ENCODE results near the gene TBC1D10B. TPM values are rescaled to one million over a fixed set of nuclear protein-coding genes. Genes with fewer than 3 reads are reported as not detected.
A peak's percentile ranks its signal among the peaks of the same experiment; 100 is the strongest.

TBC1D10B gene
- total and polyA plus RNA-seq, 9 of the 15 experiments (the other 6 are each of a cell fraction or from before 2014, with no cell fraction given) = 2.2 to 55.4 (median 17.5) TPM

DNA sequence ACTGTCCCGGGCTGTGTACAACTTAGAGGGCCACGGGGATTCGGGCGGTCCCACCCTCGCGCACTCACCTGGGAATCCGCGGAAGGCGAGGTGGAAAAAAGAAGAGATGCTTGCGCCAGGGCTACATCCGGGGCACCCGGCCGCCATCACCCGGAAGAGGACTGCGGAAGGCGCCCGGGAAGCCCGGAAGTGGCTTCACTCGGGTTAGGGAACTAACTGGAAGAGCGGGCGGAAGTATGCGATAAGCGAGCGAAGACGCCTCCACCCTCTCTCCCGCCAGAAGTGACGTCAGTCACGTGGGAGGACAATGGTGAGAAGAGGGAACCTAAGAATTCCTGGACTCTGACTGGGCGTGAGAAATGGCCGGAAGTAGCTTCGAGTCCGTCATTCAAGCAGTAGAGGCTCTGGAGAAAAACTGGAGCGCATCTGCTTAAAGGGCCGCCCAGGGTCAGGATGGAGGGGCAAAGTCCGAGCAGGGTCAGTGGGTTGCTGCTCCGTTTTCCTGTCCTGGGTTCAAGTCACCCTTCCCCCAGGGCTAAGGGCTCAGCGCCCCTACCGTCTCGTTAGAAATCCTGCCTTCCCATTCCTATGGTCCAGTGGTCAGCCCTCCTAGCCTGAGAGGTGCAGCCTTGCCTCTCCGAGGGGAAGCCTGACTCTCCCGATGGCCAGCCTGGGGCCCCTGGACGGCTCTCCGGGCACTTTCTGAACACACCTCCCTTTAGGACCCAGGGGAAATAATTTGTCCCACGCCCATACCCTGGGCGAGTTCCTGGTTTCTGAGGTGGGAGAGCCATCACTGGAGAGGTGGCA is 14.9 kb downstream of the TBC1D10B start, which contains the start of gene CD2BP2 (continued):
- TF ChIP-seq MGA (IDR thresholded peaks at IDR 0.05) = peak; percentile 86; the same call in 1 of the 2 replicates
- peak; percentile 73 for TF ChIP-seq MTA2 (IDR thresholded peaks at IDR 0.05; ENCODE audit: low read depth)
- peak; percentile 83 for TF ChIP-seq PHF20 (IDR thresholded peaks at IDR 0.05; ENCODE audit: partially characterized antibody)
- peak; percentile 87 for TF ChIP-seq ZNF766 (CRISPR knock-in tag; conservative IDR thresholded peaks at IDR 0.05)
- peak; percentile 45 for TF ChIP-seq HDAC3 (IDR thresholded peaks at IDR 0.05; ENCODE audit: borderline replicate concordance, partially characterized antibody)
- TF ChIP-seq DIDO1 (tag; IDR thresholded peaks at IDR 0.05; ENCODE audit: low read depth) = 0 out of 2 replicates have a peak, but pooled peaks have one; percentile 26
- 0 out of 2 replicates have a peak, but pooled peaks have one; percentile 25 for TF ChIP-seq AFF4 (CRISPR knock-in tag; IDR thresholded peaks at IDR 0.05)
- 0 out of 2 replicates have a peak, but pooled peaks have one; percentile 10 for TF ChIP-seq ILF3 (IDR thresholded peaks at IDR 0.05; ENCODE audit: borderline replicate concordance)
- TF ChIP-seq RBBP5 (IDR thresholded peaks at IDR 0.05; ENCODE audit: borderline replicate concordance, insufficient read depth, low read length, poor library complexity, severe bottlenecking) = peak; percentile 87

Measured in K562 (cell line).